HG02763 (cell line): ENCODE results near the gene IGFL4.
"Not testable (repeated sequence)": the region's sequence is repeated elsewhere in the genome, so short reads cannot be mapped to it uniquely, and the experiment has no call there.

ENCODE experiments used
- ATAC-seq: cut with Tn5 transposase; IDR thresholded peaks from one replicate; pipeline ENCODE4 v1.9.1; 2021; ENCODE audit warnings: mild to moderate bottlenecking, moderate library complexity; ENCODE audit not compliant: unreplicated experiment

IGFL4 gene

GRCh38 chr19:46040952-46041500 lies at the start of gene IGFL4:
TSS of gene IGFL4 (minus strand) at chr19:46041002. CDS start at chr19:46040962, 40 bp downstream.
- ATAC-seq, result no peak

GRCh38 chr19:46090444-46090843 lies 49.6 kb upstream of the IGFL4 start:
- ATAC-seq, result no peak

- ATAC-seq, result no peak
Observed at GRCh38 chr19:46089432-46089831, 48.6 kb upstream of the IGFL4 start.

- ATAC-seq, result no peak
Observed at GRCh38 chr19:46088101-46088500, 47.3 kb upstream of the IGFL4 start.

- ATAC-seq, result no peak
Observed at GRCh38 chr19:46085888-46086287, 45.1 kb upstream of the IGFL4 start.

- no peak for ATAC-seq
Observed at GRCh38 chr19:46082728-46083050, 41.9 kb upstream of the IGFL4 start.

- no peak for ATAC-seq
Observed at GRCh38 chr19:46081928-46082727, 41.3 kb upstream of the IGFL4 start.

- no peak for ATAC-seq
Observed at GRCh38 chr19:46080561-46080960, 39.8 kb upstream of the IGFL4 start.

- no peak for ATAC-seq
Observed at GRCh38 chr19:46079576-46079975, 38.8 kb upstream of the IGFL4 start.

GRCh38 chr19:46078573-46079332 lies 38.0 kb upstream of the IGFL4 start:
- ATAC-seq, result not testable (repeated sequence)

GRCh38 chr19:46077815-46078167 lies 37.0 kb upstream of the IGFL4 start:
- no peak for ATAC-seq

- no peak for ATAC-seq
Observed at GRCh38 chr19:46076951-46077814, 36.4 kb upstream of the IGFL4 start.

GRCh38 chr19:46076031-46076880 lies 35.5 kb upstream of the IGFL4 start:
- ATAC-seq, result no peak

GRCh38 chr19:46073268-46073922 lies 32.6 kb upstream of the IGFL4 start:
- ATAC-seq, result no peak

- ATAC-seq, result no peak
Observed at GRCh38 chr19:46069806-46070341, 29.1 kb upstream of the IGFL4 start.

GRCh38 chr19:46068345-46069258 lies 27.8 kb upstream of the IGFL4 start:
- ATAC-seq, result no peak

- ATAC-seq, result no peak
Observed at GRCh38 chr19:46067691-46068090, 26.9 kb upstream of the IGFL4 start.

GRCh38 chr19:46066471-46066870 lies 25.7 kb upstream of the IGFL4 start:
- ATAC-seq, result no peak
